GM21447 (cell line): ENCODE data around the gene GULP1.
"Not testable (repeated sequence)": the region's sequence is repeated elsewhere in the genome, so short reads cannot be mapped to it uniquely, and the experiment has no call there.

ENCODE experiments used
- ATAC-seq: cut with Tn5 transposase; IDR thresholded peaks from one replicate; pipeline ENCODE4 v1.9.1; 2021; ENCODE audit not compliant: unreplicated experiment

GULP1 gene

GRCh38 chr2:188466078-188466477 lies 174.4 kb downstream of the GULP1 start:
- not testable (repeated sequence) for ATAC-seq

GRCh38 chr2:188466761-188467160 lies 175.1 kb downstream of the GULP1 start:
- no peak for ATAC-seq

- no peak for ATAC-seq
These were observed 179.5 kb downstream of the GULP1 start for GRCh38 chr2:188471166-188471565.

GRCh38 chr2:188473306-188473705 lies 181.6 kb downstream of the GULP1 start:
- no peak for ATAC-seq

- no peak for ATAC-seq
These were observed 182.6 kb downstream of the GULP1 start for GRCh38 chr2:188474316-188474715.

- no peak for ATAC-seq
These were observed 184.3 kb downstream of the GULP1 start for GRCh38 chr2:188475945-188476344.

GRCh38 chr2:188477564-188478103 lies 186.0 kb downstream of the GULP1 start:
- ATAC-seq: no peak

- ATAC-seq: peak; percentile 98
These were observed 187.1 kb downstream of the GULP1 start for GRCh38 chr2:188478724-188479123.

GRCh38 chr2:188481474-188481873 lies 189.8 kb downstream of the GULP1 start:
- no peak for ATAC-seq

GRCh38 chr2:188485496-188485895 lies 193.8 kb downstream of the GULP1 start:
- ATAC-seq: no peak

- no peak for ATAC-seq
These were observed 201.1 kb downstream of the GULP1 start for GRCh38 chr2:188492751-188493150.

GRCh38 chr2:188494906-188495305 lies 203.2 kb downstream of the GULP1 start:
- ATAC-seq: no peak

- ATAC-seq: no peak
These were observed 204.3 kb downstream of the GULP1 start for GRCh38 chr2:188495969-188496431.

GRCh38 chr2:188497726-188498125 lies 206.1 kb downstream of the GULP1 start:
- no peak for ATAC-seq

GRCh38 chr2:188503975-188504374 lies 212.3 kb downstream of the GULP1 start:
- no peak for ATAC-seq

GRCh38 chr2:188506843-188507242 lies 215.2 kb downstream of the GULP1 start:
- ATAC-seq: no peak

GRCh38 chr2:188511346-188511745 lies 219.7 kb downstream of the GULP1 start:
- ATAC-seq: no peak

- no peak for ATAC-seq
These were observed 220.8 kb downstream of the GULP1 start for GRCh38 chr2:188512456-188512855.

GRCh38 chr2:188515918-188516317 lies 224.2 kb downstream of the GULP1 start:
- ATAC-seq: no peak

- ATAC-seq: no peak
These were observed 226.0 kb downstream of the GULP1 start for GRCh38 chr2:188517549-188518215.

GRCh38 chr2:188518381-188518780 lies 226.7 kb downstream of the GULP1 start:
- no peak for ATAC-seq

GRCh38 chr2:188519136-188519535 lies 227.5 kb downstream of the GULP1 start:
- no peak for ATAC-seq

GRCh38 chr2:188522517-188522916 lies 230.8 kb downstream of the GULP1 start:
- no peak for ATAC-seq
